ENCODE data around the gene DFFB.

GRCh38 chr1:3907621-3908165, 50.4 kb downstream of the DFFB start:
- TF ChIP-seq GATA2 (IDR thresholded peaks at IDR 0.05; ENCODE audit: low read depth, low read length) (no peak), GATA3 (IDR thresholded peaks at IDR 0.05; ENCODE audit: low read depth, low read length) (no peak)
